MCF 10A (cell line): ENCODE results near the gene ADCK2. TPM values are rescaled to one million over a fixed set of nuclear protein-coding genes. Genes with fewer than 3 reads are reported as not detected.

Experiments used
- BruUV-seq: library from RNA; stranded (reverse); fragments of 400-500 nt; replicated peaks from 2 replicates; lab custom pipeline; 2021; lab: Mats Ljungman, UMichigan
- CTCF ChIA-PET: fragments of 300-600 bp; sonication (Branson Sonifier 250); formaldehyde crosslinking; extraction: SDS; loops from one replicate; lab custom pipeline; 2021; ENCODE audit warnings: antibody characterized with exemption, inconsistent platforms; lab: Yijun Ruan, JAX
- POLR2A ChIA-PET: fragments of 300-600, 350-650 bp; sonication (Branson Sonifier 250); formaldehyde crosslinking; extraction: SDS; loops from one replicate; lab custom pipeline; 2020; ENCODE audit warnings: antibody characterized with exemption, inconsistent platforms; lab: Yijun Ruan, JAX
- DNase-seq: peaks from one replicate; pipeline ENCODE4 v3.0.0-alpha.2; 2018; ENCODE audit not compliant: unreplicated experiment
- H3K27ac Mint-ChIP-seq: one replicate; pipeline ENCODE4 v1.8.0; 2022; ENCODE audit warnings: mild to moderate bottlenecking, low read depth, mixed read lengths; ENCODE audit not compliant: unreplicated experiment
- H3K27me3 Mint-ChIP-seq: one replicate; pipeline ENCODE4 v1.8.0; 2022; ENCODE audit warnings: mixed read lengths; ENCODE audit not compliant: insufficient read depth, unreplicated experiment
- H3K36me3 Mint-ChIP-seq: one replicate; pipeline ENCODE4 v1.8.0; 2022; ENCODE audit warnings: mild to moderate bottlenecking, moderate library complexity, mixed read lengths; ENCODE audit not compliant: insufficient read depth, unreplicated experiment
- H3K4me1 Mint-ChIP-seq: one replicate; pipeline ENCODE4 v1.8.0; 2022; ENCODE audit warnings: mixed read lengths; ENCODE audit not compliant: insufficient read depth, unreplicated experiment
- H3K4me3 Mint-ChIP-seq: one replicate; pipeline ENCODE4 v1.8.0; 2022; ENCODE audit warnings: mild to moderate bottlenecking, moderate library complexity, mixed read lengths; ENCODE audit not compliant: unreplicated experiment
- H3K9me3 Mint-ChIP-seq: one replicate; pipeline ENCODE4 v1.8.0; 2022; ENCODE audit warnings: mixed read lengths; ENCODE audit not compliant: unreplicated experiment
- intact Hi-C: fragments of 100-400 bp; cut with micrococcal nuclease; formaldehyde crosslinking; loops from 2 replicates; pipeline ENCODE4 v1.14.1; 2022
- total RNA-seq: library from RNA; stranded (reverse); gene quantifications from 2 replicates; pipeline ENCODE4 v1.2.3, GENCODE V29; 2022
- TF ChIP-seq, protein P1 (sequence below): fragments of 200-600 bp; IDR thresholded peaks from one replicate; pipeline ENCODE4 v1.8.0; 2022; ENCODE audit warnings: antibody characterized with exemption, mild to moderate bottlenecking; ENCODE audit not compliant: unreplicated experiment

ADCK2 gene
- total RNA-seq, 1 experiment from 2014 or later, result 22.2 TPM

- Mint-ChIP-seq H3K36me3 (peaks cover 66% of the 10 kb centered on the region), H3K4me1 (no peaks in the 10 kb centered on the region), H3K27ac (no peak overlapping the region), H3K9me3 (no peaks in the 10 kb centered on the region), H3K4me3 (no peak overlapping the region), H3K27me3 (no peaks in the 10 kb centered on the region)
- BruUV-seq, result no TSS peak
- TF ChIP-seq, protein P1, sequence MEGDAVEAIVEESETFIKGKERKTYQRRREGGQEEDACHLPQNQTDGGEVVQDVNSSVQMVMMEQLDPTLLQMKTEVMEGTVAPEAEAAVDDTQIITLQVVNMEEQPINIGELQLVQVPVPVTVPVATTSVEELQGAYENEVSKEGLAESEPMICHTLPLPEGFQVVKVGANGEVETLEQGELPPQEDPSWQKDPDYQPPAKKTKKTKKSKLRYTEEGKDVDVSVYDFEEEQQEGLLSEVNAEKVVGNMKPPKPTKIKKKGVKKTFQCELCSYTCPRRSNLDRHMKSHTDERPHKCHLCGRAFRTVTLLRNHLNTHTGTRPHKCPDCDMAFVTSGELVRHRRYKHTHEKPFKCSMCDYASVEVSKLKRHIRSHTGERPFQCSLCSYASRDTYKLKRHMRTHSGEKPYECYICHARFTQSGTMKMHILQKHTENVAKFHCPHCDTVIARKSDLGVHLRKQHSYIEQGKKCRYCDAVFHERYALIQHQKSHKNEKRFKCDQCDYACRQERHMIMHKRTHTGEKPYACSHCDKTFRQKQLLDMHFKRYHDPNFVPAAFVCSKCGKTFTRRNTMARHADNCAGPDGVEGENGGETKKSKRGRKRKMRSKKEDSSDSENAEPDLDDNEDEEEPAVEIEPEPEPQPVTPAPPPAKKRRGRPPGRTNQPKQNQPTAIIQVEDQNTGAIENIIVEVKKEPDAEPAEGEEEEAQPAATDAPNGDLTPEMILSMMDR, result no peak
- CTCF ChIA-PET, result interaction anchor here (0.6 to 1.2 kb wide), 3 partner anchors 9 to 192 kb away, joined by 3 to 4 read pairs (median 3); no protein-coding TSS in a partner anchor
- POLR2A ChIA-PET, result interaction anchor here (1.0 to 1.6 kb wide), 2 partner anchors 11 to 13 kb away, joined by 5 to 6 read pairs; partner anchors contain the start of genes ADCK2 and NDUFB2
- DNase-seq, result no peak
- intact Hi-C loops, result no loop called here
Observed at GRCh38 chr7:140685407-140686087, 12.8 kb downstream of the ADCK2 start.

- intact Hi-C loops, result no loop called here
- CTCF ChIA-PET, result interaction anchor here (0.6 to 1.9 kb wide), 3 partner anchors 12 to 1290 kb away, joined by 3 to 4 read pairs (median 4); no protein-coding TSS in a partner anchor
Observed at GRCh38 chr7:140686921-140687320, 14.2 kb downstream of the ADCK2 start.

GRCh38 chr7:140688341-140688740 lies 15.6 kb downstream of the ADCK2 start:
- CTCF ChIA-PET, result interaction anchor here (0.6 to 1.9 kb wide), 2 partner anchors 12 to 31 kb away, joined by 3 to 4 read pairs; no protein-coding TSS in a partner anchor
- H3K36me3 Mint-ChIP-seq, result peaks cover 54% of the 10 kb centered on the region
- intact Hi-C loops, result no loop called here
- no peaks in the 10 kb centered on the region for H3K9me3 Mint-ChIP-seq
- H3K27ac Mint-ChIP-seq, result no peak overlapping the region
- H3K4me1 Mint-ChIP-seq, result no peaks in the 10 kb centered on the region
- no peaks in the 10 kb centered on the region for H3K27me3 Mint-ChIP-seq
- POLR2A ChIA-PET, result no interaction called here
- TF ChIP-seq, protein P1, result no peak
- no peak for DNase-seq
- no TSS peak for BruUV-seq
- no peak overlapping the region for H3K4me3 Mint-ChIP-seq

More at GRCh38 chr7:140686921-140687320, 14.2 kb downstream of the ADCK2 start:
- Mint-ChIP-seq H3K27ac (no peak overlapping the region), H3K27me3 (no peaks in the 10 kb centered on the region), H3K9me3 (no peaks in the 10 kb centered on the region), H3K4me1 (no peaks in the 10 kb centered on the region), H3K4me3 (no peak overlapping the region), H3K36me3 (peaks cover 64% of the 10 kb centered on the region)
- POLR2A ChIA-PET, result interaction anchor here (0.9 to 1.6 kb wide), 2 partner anchors 9 to 57 kb away, joined by 3 to 6 read pairs; partner anchors contain the start of gene NDUFB2
- no peak for DNase-seq
- TF ChIP-seq, protein P1, result no peak
- BruUV-seq, result no TSS peak
